AG09319 (cell line): ENCODE data around the gene GSKIP.

ENCODE experiments used
- DNase-seq: peaks from one replicate; pipeline ENCODE4 v3.0.0-alpha.2; 2010; ENCODE audit warnings: low read depth; ENCODE audit errors: extremely low read depth
- CTCF ChIP-seq: IDR thresholded peaks from 2 replicates; pipeline ENCODE4 v1.5.1; 2011; ENCODE audit warnings: low read depth, mild to moderate bottlenecking, inconsistent platforms, low read length, moderate library complexity

Gene GSKIP

DNA sequence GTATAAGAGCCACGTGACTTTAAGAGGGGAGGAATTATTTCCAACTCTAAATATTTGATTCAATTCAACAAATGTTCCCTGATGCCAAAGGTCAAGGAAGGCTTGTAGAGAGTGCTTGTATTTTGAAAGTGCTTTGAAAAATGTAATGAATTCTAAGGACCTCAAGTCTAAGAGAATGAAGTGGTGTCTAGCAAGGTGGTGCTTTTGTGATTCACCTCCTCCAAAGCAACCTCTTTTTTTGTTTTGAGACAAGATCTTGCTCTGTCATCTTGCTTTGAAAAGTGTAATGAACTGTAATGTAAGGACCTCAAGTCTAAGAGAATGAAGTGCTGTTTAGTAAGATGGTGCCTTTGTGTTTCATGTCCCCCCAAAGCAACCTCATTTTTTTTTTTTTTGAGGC lies 42.4 kb downstream of the GSKIP start:
- no peak for TF ChIP-seq CTCF
- DNase-seq: no peak

GRCh38 chr14:96407935-96408570 lies 44.7 kb downstream of the GSKIP start:
- TF ChIP-seq CTCF: no peak
- no peak for DNase-seq

DNA sequence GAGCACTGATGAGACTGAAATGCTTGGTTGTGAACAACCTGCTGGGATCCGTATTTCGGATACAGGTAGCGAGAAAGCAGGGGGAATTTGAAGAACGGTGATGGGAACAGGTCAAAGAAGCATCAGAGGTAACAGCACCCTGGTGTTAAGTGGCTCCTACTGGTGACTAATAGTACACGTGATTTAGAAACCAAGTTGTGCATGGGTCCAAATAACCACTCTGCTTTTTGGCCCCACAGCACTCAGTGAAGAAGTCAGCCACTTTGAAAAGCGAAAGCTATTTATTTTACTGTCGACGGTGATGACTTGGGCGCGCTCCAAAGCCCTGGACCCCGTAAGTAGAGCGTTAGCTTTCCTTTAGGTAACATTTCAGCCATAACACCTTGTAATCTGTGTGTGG lies 45.3 kb downstream of the GSKIP start:
- TF ChIP-seq CTCF: no peak

GRCh38 chr14:96409701-96410100 lies 46.4 kb downstream of the GSKIP start:
- DNase-seq: no peak
- no peak for TF ChIP-seq CTCF

More for the DNA sequence above, 45.3 kb downstream of the GSKIP start:
- DNase-seq: no peak

- no peak for TF ChIP-seq CTCF
- no peak for DNase-seq
Measured at GRCh38 chr14:96410119-96410518, 46.8 kb downstream of the GSKIP start.

DNA sequence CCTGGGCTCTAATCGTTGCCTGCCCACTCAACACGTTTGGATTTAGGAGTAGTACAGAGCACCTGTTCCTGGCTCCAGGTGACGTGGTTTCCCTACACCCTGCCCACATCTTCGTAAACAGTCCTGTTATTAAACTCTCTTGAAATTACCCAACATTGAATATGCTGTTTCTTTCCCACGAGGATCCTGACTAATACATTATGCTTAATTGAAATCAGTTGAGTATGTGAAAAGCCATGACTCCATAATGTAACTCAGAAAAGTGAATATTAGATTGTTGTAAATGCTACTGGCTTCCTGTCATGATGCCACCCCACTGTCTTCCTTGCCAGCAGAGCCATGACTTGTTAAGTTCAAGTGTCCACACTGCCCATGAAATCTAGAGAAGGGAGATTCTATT lies 50.2 kb downstream of the GSKIP start:
- no peak for TF ChIP-seq CTCF
- DNase-seq: no peak

DNA sequence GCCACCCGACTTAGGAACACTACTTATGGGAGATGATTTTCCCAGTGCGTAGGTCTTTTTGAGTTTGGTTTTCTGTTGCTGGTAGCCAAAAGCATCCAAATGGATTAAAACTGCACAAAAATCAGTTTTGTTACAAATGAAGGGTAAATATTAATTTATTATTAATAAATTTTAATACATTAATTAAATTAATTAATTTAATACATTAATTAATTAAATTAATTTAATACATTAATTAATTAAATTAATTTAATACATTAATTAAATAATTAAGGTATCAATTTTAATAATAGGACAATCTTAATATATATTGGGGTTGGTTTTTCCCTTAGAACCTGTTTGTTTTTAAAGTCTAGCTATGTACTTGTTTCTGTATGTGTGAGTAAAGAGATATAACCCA lies 52.2 kb downstream of the GSKIP start:
- DNase-seq: no peak
- TF ChIP-seq CTCF: no peak
